ENCODE results near the gene MSI2. TPM values are rescaled to one million over a fixed set of nuclear protein-coding genes. Genes with fewer than 3 reads are reported as not detected.
"Not testable (repeated sequence)": the region's sequence is repeated elsewhere in the genome, so short reads cannot be mapped to it uniquely, and the experiment has no call there.

The MSI2 gene
- total RNA-seq, 1 donor from 2014 or later, result 21.1 TPM

DNA sequence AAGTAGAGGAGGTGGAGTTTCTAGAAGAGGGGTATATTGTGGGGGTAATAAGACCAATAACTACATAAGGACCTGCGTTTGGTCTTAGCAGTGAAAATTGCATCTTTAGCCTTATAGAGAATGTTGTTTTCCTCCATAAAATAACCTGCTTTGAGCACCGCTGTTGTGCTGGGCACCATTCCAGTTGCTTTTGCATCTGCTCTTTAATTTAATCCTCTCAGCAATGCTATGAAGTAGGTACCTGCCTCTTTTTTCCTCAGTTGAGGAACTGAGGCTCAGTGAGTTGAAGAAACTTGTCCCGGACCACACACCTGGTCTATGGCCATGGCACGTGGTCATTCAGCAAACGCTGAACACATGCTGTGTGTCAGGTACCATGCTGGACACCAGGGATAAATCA is 238.1 kb downstream of the MSI2 start:
- H3K27me3 ChIP-seq (ENCODE audit: control insufficient read depth, insufficient read depth, low read length), result no peaks in the 10 kb centered on the region
- no peak for DNase-seq (ENCODE audit: low read depth)
- H3K36me3 ChIP-seq (ENCODE audit: control insufficient read depth, insufficient read depth, low read length), result no peaks in the 10 kb centered on the region
- no peak overlapping the region for H3K4me3 ChIP-seq (ENCODE audit: low read depth, low read length)
- TF ChIP-seq, protein P1, sequence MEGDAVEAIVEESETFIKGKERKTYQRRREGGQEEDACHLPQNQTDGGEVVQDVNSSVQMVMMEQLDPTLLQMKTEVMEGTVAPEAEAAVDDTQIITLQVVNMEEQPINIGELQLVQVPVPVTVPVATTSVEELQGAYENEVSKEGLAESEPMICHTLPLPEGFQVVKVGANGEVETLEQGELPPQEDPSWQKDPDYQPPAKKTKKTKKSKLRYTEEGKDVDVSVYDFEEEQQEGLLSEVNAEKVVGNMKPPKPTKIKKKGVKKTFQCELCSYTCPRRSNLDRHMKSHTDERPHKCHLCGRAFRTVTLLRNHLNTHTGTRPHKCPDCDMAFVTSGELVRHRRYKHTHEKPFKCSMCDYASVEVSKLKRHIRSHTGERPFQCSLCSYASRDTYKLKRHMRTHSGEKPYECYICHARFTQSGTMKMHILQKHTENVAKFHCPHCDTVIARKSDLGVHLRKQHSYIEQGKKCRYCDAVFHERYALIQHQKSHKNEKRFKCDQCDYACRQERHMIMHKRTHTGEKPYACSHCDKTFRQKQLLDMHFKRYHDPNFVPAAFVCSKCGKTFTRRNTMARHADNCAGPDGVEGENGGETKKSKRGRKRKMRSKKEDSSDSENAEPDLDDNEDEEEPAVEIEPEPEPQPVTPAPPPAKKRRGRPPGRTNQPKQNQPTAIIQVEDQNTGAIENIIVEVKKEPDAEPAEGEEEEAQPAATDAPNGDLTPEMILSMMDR (IDR thresholded peaks at IDR 0.05; ENCODE audit: insufficient read depth, low read length, severe bottlenecking), result no peak
- FAIRE-seq, result no peak

DNA sequence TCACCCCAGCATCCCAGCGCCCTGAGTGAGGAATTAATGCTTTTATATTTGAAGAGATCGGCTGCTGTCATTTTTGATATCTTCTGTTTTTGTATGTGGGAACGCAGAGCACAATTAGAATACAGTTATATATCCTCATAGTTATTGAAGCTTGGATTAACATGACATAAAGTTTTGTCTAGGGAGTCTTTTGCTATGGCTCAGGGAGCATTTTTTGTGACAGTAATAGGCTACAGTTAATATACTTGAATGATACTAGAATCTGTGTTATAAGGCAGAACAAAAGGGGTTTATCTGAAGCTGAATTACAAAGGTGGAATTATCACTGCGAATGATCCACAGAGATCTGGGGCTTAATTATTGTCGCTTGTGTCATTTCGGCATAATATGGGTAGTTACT is 239.4 kb downstream of the MSI2 start:
- FAIRE-seq, result no peak
- TF ChIP-seq, protein P1 (IDR thresholded peaks at IDR 0.05; ENCODE audit: insufficient read depth, low read length, severe bottlenecking), result no peak

DNA sequence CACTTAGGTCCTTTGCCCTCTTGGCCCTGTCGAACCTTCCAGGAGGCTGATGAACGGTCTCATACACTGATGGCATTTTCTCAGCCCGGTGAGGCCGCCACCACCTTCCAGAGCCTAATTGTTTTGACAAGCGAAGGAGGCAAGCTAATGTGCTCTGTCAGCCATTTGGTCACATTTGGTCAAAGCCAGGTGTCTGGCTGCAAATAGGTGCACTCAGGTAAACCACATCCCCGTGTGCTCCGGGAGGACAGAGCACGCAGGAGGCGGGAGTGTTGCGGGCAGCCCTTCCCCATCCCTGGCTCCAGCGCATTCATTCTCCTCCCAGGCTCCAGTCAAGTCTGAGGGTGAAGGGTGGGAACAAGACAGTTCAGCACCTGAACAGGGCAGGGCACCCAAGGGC is 240.1 kb downstream of the MSI2 start:
- TF ChIP-seq, protein P1 (IDR thresholded peaks at IDR 0.05; ENCODE audit: insufficient read depth, low read length, severe bottlenecking), result no peak
- Histone ChIP-seq H3K36me3 (ENCODE audit: control insufficient read depth, insufficient read depth, low read length) (peaks cover 1% of the 10 kb centered on the region), H3K27me3 (ENCODE audit: control insufficient read depth, insufficient read depth, low read length) (no peaks in the 10 kb centered on the region), H3K4me3 (ENCODE audit: low read depth, low read length) (no peak overlapping the region)
- DNase-seq (ENCODE audit: low read depth), result no peak
- FAIRE-seq, result no peak

More for the DNA sequence above, 239.4 kb downstream of the MSI2 start:
- Histone ChIP-seq H3K4me3 (ENCODE audit: low read depth, low read length) (no peak overlapping the region), H3K27me3 (ENCODE audit: control insufficient read depth, insufficient read depth, low read length) (no peaks in the 10 kb centered on the region), H3K36me3 (ENCODE audit: control insufficient read depth, insufficient read depth, low read length) (no peaks in the 10 kb centered on the region)
- no peak for DNase-seq (ENCODE audit: low read depth)

DNA sequence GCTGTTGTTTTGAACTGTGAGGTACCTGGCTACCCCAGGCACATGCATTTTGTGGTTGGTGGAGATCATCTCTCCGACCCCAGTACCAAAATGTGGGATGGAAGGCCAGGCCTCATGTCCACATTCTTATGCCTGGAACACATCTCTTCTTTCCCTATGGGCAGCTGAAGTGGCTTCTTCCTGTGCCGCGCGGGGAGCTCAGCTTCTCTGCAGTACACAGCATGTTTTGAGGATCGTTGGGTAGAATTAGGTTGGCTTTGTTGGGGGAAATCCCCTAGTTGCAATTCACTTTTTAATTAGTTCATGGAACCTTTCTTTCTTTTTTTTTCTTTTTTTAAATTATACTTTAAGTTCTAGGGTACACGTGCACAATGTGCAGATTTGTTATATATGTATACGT is 242.1 kb downstream of the MSI2 start:
- Histone ChIP-seq H3K4me3 (ENCODE audit: low read depth, low read length) (no peak overlapping the region), H3K27me3 (ENCODE audit: control insufficient read depth, insufficient read depth, low read length) (no peaks in the 10 kb centered on the region), H3K36me3 (ENCODE audit: control insufficient read depth, insufficient read depth, low read length) (peaks cover 1% of the 10 kb centered on the region)
- DNase-seq (ENCODE audit: low read depth) (no peak), FAIRE-seq (no peak)
- TF ChIP-seq, protein P1 (IDR thresholded peaks at IDR 0.05; ENCODE audit: insufficient read depth, low read length, severe bottlenecking), result no peak

DNA sequence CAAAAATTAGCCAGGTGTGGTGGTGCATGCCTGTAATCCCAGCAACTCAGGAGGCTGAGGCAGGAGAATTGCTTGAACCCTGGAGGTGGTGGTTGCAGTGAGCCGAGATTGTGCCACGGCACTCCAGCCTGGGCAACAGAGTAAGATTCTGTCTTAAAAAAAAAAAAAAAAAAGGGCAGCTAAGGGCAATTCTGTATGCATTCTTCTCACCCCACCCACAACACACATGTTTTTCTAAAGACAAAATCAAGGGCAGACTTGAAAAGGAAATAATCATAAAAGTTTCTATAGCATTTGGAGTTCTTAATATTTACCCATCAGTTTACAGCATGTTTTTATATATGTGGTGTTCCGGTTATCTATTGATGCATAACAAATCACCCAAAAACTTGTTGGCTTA is 242.9 kb downstream of the MSI2 start:
- not testable (repeated sequence) for FAIRE-seq; DNase-seq (ENCODE audit: low read depth); H3K36me3 ChIP-seq (ENCODE audit: control insufficient read depth, insufficient read depth, low read length); H3K4me3 ChIP-seq (ENCODE audit: low read depth, low read length); H3K27me3 ChIP-seq (ENCODE audit: control insufficient read depth, insufficient read depth, low read length)

DNA sequence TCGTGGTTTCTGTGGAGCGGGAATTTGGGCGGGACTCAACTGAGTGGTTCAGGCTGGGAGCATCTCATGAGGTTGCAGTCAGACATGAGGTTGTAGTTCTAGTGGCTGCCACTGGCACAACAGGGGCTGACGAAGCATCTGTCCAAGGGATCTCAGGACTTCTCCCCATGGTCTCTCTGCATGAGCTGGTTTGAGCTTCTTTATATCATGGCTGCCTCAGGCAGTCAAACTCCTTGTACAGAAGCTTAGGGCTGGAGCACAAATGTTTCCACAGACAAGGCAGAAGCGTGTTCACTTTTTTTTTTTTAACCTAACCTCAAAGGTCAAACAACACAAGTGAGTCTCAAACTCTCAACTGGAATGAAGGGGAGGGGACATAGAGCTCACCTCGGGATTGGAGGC is 243.3 kb downstream of the MSI2 start:
- DNase-seq (ENCODE audit: low read depth) (no peak), FAIRE-seq (no peak)
- H3K36me3 ChIP-seq (ENCODE audit: control insufficient read depth, insufficient read depth, low read length), result peaks cover 1% of the 10 kb centered on the region
- no peaks in the 10 kb centered on the region for H3K27me3 ChIP-seq (ENCODE audit: control insufficient read depth, insufficient read depth, low read length)
- H3K4me3 ChIP-seq (ENCODE audit: low read depth, low read length), result no peak overlapping the region
- TF ChIP-seq, protein P1 (IDR thresholded peaks at IDR 0.05; ENCODE audit: insufficient read depth, low read length, severe bottlenecking), result no peak

All from bronchial epithelial cell (primary cell).